Measurements from ENCODE around the gene CALML5. TPM values are rescaled to one million over a fixed set of nuclear protein-coding genes. Genes with fewer than 3 reads are reported as not detected.

The CALML5 gene
- total RNA-seq, 1 donor from 2014 or later = not detected

DNA sequence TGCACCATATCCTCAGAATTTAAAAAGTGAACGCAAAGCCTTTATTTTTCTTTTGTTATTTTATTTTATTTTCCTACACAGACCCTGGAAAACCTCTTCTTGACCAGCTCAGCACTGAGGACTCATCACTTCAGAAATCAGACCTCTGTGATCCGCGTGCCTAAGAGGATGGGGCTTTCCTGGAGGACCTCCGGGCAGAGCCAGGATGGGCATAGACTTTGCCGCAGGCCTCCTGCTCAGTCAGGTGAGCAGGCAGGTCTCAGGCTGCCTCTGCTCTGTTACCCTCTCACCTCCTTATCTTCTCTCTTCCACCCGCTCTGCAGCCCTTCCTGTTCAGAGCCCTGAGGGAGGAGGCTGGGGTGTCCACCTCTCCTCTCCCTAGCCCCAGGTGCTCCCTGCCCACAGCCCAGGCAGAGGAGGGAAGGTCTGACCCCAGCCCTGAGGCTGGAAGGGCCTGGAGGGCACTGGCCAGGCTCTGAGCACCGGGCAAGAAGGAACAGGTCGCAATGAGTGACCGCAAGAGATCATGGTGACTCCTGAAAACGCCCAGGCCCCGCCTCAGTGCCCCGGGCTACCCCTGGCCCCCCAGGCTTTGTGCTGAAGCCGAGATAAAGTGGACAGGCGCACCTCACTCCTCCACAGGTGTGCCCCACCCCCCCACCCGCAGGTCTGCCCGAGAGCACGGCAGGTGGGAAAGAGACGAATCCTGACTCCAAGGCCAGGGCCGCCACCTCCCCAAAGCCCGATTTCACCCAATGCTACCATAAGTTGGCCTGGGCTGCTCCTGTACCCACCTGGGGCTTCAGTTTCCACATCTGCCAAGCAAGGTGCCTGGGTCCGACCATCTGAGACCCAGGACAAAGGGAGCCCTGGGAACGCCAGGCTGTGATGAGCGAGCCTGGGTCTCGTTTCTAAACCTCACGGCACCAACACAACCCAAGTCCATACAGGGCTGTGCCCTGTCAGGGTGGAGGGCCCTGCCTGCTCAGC, 2.8 kb downstream of the CALML5 start:
- H3K9me3 Mint-ChIP-seq = peaks cover 9% of the 10 kb centered on the region
- intact Hi-C loops (cut with micrococcal nuclease) = no loop called here
- no peaks in the 10 kb centered on the region for H3K4me1 Mint-ChIP-seq
- DNase-seq = no peak
- peaks cover 6% of the 10 kb centered on the region for H3K27me3 Mint-ChIP-seq
- no peak overlapping the region for H3K4me3 Mint-ChIP-seq
- no peaks in the 10 kb centered on the region for H3K36me3 Mint-ChIP-seq (ENCODE audit: low read depth)
- no peak overlapping the region for H3K27ac Mint-ChIP-seq

- Mint-ChIP-seq H3K36me3 (ENCODE audit: low read depth) (no peaks in the 10 kb centered on the region), H3K9me3 (peaks cover 9% of the 10 kb centered on the region), H3K27me3 (no peaks in the 10 kb centered on the region), H3K4me1 (peaks cover 2% of the 10 kb centered on the region), H3K4me3 (no peak overlapping the region), H3K27ac (no peak overlapping the region)
- intact Hi-C loops (cut with micrococcal nuclease) = no loop called here
- DNase-seq = no peak
Observed at GRCh38 chr10:5494611-5495010, 4.8 kb downstream of the CALML5 start.

DNA sequence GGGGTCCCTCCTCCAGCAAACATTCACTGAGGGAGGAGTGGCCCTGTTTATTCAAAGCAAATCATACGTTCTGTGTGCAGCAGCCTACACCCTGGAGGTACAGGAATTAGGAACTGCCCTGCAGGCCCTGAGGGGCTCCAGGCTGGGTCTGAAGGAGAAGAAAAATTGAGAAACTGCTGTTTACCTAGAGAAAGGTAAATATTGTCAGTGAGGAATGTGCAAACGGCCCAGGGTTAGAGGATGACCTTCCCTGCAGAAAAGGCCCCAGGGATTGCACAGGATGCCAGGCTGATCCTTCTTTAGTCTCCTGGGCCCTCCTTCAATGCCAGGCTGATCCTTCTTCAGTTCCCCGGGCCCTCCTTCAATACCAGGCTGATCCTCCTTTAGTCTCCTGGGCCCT, 5.7 kb downstream of the CALML5 start:
- intact Hi-C loops (cut with micrococcal nuclease) = no loop called here
- H3K4me1 Mint-ChIP-seq = peaks cover 2% of the 10 kb centered on the region
- no peak overlapping the region for H3K27ac Mint-ChIP-seq
- H3K9me3 Mint-ChIP-seq = peaks cover 9% of the 10 kb centered on the region
- no peaks in the 10 kb centered on the region for H3K27me3 Mint-ChIP-seq
- no peaks in the 10 kb centered on the region for H3K36me3 Mint-ChIP-seq (ENCODE audit: low read depth)
- no peak overlapping the region for H3K4me3 Mint-ChIP-seq
- DNase-seq = no peak

GRCh38 chr10:5492929-5493576, 6.3 kb downstream of the CALML5 start:
- H3K27me3 Mint-ChIP-seq = no peaks in the 10 kb centered on the region
- peaks cover 2% of the 10 kb centered on the region for H3K4me1 Mint-ChIP-seq
- peaks cover 9% of the 10 kb centered on the region for H3K9me3 Mint-ChIP-seq
- no peaks in the 10 kb centered on the region for H3K36me3 Mint-ChIP-seq (ENCODE audit: low read depth)
- DNase-seq = no peak
- intact Hi-C loops (cut with micrococcal nuclease) = no loop called here
- no peak overlapping the region for H3K4me3 Mint-ChIP-seq
- no peak overlapping the region for H3K27ac Mint-ChIP-seq

- Mint-ChIP-seq H3K9me3 (peaks cover 9% of the 10 kb centered on the region), H3K27ac (no peak overlapping the region)
Observed at GRCh38 chr10:5492322-5492855, 7.0 kb downstream of the CALML5 start.

GRCh38 chr10:5491477-5491876, 7.9 kb downstream of the CALML5 start:
- Mint-ChIP-seq H3K27me3 (peaks cover 3% of the 10 kb centered on the region), H3K4me1 (peaks cover 5% of the 10 kb centered on the region), H3K27ac (no peak overlapping the region), H3K9me3 (peaks cover 9% of the 10 kb centered on the region), H3K4me3 (no peak overlapping the region), H3K36me3 (ENCODE audit: low read depth) (no peaks in the 10 kb centered on the region)
- no peak for DNase-seq
- intact Hi-C loops (cut with micrococcal nuclease) = no loop called here

More at GRCh38 chr10:5492322-5492855, 7.0 kb downstream of the CALML5 start:
- Mint-ChIP-seq H3K4me1 (peaks cover 3% of the 10 kb centered on the region), H3K27me3 (no peaks in the 10 kb centered on the region), H3K4me3 (no peak overlapping the region), H3K36me3 (ENCODE audit: low read depth) (no peaks in the 10 kb centered on the region)
- no peak for DNase-seq
- intact Hi-C loops (cut with micrococcal nuclease) = no loop called here

DNA sequence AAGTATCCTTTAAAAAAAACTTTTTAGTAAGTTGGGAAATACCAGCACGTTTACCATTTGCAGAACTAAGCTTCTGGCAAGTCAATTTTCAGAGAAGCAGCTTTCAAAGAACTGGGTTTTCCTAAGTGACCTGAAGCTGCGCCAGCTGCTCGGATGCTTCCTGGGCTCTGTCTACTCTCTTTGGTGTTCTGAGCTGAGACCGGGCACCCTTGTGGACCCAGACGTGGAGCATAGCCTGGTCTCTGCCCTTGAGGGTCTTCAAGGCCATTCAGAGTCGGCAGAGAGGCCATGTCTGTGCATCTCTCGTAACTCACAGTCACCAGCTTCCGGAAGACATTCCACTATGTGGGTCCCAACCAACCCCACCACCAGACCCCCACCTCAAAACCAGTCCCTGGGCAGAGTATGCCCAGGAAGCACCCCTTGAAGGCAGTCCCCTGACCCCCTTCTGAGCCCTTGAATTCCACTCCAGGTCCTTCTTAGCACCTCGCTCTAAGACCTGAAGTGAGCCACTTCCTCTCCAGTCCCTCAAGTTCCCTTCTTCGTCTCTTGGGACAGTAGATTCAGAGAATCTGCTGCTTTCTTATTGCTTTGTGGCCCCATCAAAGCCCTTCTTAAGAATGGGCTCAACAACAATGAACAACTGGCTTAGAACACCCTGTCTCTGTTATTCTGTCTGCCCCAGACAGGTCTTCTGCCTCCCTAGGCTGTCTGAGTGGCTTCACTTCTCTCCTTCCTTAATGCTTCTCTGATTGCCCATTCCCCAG, 8.5 kb downstream of the CALML5 start:
- H3K27ac Mint-ChIP-seq = no peak overlapping the region
- H3K4me1 Mint-ChIP-seq = peaks cover 5% of the 10 kb centered on the region
- H3K9me3 Mint-ChIP-seq = peaks cover 9% of the 10 kb centered on the region
- intact Hi-C loops (cut with micrococcal nuclease) = no loop called here
- no peak overlapping the region for H3K4me3 Mint-ChIP-seq
- no peak for DNase-seq
- peaks cover 3% of the 10 kb centered on the region for H3K27me3 Mint-ChIP-seq
- H3K36me3 Mint-ChIP-seq (ENCODE audit: low read depth) = no peaks in the 10 kb centered on the region

- Mint-ChIP-seq H3K27ac (no peak overlapping the region), H3K4me1 (peaks cover 5% of the 10 kb centered on the region), H3K36me3 (ENCODE audit: low read depth) (no peaks in the 10 kb centered on the region), H3K9me3 (peaks cover 9% of the 10 kb centered on the region), H3K27me3 (peaks cover 3% of the 10 kb centered on the region), H3K4me3 (no peak overlapping the region)
- intact Hi-C loops (cut with micrococcal nuclease) = no loop called here
- no peak for DNase-seq
Observed at GRCh38 chr10:5490032-5490431, 9.3 kb downstream of the CALML5 start.

DNA sequence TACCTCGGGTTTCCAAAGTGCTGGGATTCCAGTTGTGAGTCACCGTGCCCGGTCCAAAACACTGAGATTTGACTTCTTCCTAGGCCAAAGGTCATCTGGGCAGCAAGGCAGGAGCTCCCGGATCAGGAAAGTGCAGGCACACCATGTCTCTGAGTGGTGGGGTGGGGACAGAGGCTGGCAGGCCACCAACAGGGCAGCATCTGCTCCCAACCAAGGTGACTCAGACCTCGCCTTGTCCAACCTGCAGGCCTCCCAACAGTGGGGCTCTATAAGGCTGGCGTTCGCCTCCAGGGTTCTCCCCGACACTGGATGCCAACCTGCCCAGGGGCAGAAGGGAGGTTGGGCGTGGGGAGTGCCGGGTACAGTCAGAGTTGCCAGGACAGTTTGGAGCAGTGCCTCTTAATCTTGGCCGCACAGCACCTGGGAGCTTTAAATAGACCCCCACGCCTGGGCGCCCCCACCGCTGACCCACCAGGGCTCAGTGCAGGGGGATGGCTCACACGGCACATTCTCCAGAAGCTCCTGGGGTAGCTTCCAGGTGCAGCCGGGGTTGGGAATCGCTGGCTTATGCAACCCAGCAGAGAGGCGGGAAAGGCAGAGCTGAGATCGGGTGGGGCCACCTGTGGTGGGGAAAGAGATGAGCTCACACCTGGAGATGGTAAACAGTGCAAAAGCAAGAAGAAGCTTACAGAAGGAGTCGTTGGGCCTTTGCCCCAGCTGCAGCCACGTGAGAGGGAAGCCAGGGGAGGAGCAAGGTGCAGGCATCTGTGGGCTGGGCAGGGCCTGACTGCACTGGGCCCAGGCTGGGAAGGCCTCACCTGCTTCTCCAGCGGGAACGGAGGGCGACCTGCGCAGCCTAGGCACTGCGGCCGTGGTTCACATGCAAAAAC, 10.9 kb downstream of the CALML5 start:
- peaks cover 5% of the 10 kb centered on the region for H3K4me1 Mint-ChIP-seq
- no peak overlapping the region for H3K27ac Mint-ChIP-seq
- peaks cover 3% of the 10 kb centered on the region for H3K27me3 Mint-ChIP-seq
- intact Hi-C loops (cut with micrococcal nuclease) = no loop called here
- H3K9me3 Mint-ChIP-seq = peaks cover 9% of the 10 kb centered on the region
- H3K36me3 Mint-ChIP-seq (ENCODE audit: low read depth) = no peaks in the 10 kb centered on the region
- H3K4me3 Mint-ChIP-seq = no peak overlapping the region
- no peak for DNase-seq

DNA sequence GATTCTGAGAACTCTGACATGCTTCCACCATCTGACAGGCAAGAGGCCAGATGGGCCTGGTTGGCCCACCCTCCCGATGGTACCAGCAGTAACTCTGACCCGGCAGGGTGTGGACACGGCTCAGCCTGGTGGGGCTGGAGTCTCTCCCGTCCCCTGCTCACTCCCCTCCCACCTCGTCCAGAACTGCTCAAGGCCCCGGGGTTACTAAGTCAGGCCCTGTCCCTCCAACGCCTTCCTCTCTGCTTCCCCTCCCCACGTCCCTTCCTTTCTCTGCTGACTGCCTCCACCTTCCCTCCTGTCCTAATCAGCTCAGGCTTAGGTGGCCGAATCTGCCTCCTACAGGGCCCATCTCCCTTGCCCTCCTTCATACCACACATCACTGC, 12.5 kb downstream of the CALML5 start:
- intact Hi-C loops (cut with micrococcal nuclease) = no loop called here
- DNase-seq = no peak
- H3K9me3 Mint-ChIP-seq = no peaks in the 10 kb centered on the region
- no peak overlapping the region for H3K4me3 Mint-ChIP-seq
- no peak overlapping the region for H3K27ac Mint-ChIP-seq
- peaks cover 3% of the 10 kb centered on the region for H3K27me3 Mint-ChIP-seq
- H3K4me1 Mint-ChIP-seq = peaks cover 5% of the 10 kb centered on the region
- no peaks in the 10 kb centered on the region for H3K36me3 Mint-ChIP-seq (ENCODE audit: low read depth)

DNA sequence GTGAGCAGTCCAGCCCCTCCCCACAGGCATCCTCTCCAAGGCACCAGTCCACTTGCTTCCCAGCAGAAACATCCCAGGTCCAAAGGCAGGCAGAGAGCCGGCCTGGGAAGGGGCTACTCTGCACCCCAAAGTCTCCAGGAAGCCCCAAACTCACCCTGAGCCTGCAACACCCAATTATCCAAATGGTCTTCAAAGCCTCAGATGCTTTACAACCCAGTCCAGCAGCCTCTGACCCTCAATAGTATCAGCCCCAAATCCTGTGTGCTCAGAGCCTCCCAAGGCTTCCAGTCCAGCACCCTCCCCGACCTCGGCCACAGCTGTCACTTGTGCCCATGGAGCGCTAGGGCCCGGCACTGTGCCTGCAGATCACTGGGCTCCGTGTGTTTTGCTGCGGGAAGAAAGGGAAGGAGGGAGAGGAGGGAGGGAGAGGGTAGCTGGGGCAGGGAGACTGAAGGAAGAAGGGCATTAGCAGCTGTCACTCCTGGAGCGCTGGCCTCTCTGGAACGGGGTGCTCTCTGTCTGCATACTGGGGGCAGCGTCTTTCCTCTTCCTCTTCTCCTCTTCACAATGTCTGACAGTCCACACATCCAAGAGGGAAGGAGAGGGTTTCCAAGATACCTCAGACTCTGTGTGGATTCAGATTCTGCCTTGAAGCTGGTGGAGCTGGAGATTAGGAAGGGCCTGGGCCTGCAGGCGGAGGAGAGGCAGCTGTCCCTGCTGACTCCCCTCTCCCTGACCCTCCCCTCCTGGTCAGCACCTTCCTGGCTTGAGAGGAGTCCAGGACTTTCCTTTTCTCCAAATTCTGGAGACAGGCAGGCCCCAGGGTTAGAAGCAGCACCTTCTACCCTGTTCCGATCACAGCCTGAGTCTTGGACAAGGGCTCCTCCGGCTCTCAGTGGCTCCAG, 13.2 kb downstream of the CALML5 start:
- Mint-ChIP-seq H3K4me3 (no peak overlapping the region), H3K4me1 (peaks cover 5% of the 10 kb centered on the region), H3K27ac (no peak overlapping the region), H3K9me3 (no peaks in the 10 kb centered on the region), H3K36me3 (ENCODE audit: low read depth) (no peaks in the 10 kb centered on the region), H3K27me3 (peaks cover 3% of the 10 kb centered on the region)
- intact Hi-C loops (cut with micrococcal nuclease) = no loop called here
- no peak for DNase-seq

- H3K27me3 Mint-ChIP-seq = peaks cover 3% of the 10 kb centered on the region
- intact Hi-C loops (cut with micrococcal nuclease) = no loop called here
- peaks cover 3% of the 10 kb centered on the region for H3K4me1 Mint-ChIP-seq
- H3K4me3 Mint-ChIP-seq = no peak overlapping the region
- no peaks in the 10 kb centered on the region for H3K9me3 Mint-ChIP-seq
- DNase-seq = no peak
- no peak overlapping the region for H3K27ac Mint-ChIP-seq
- H3K36me3 Mint-ChIP-seq (ENCODE audit: low read depth) = no peaks in the 10 kb centered on the region
Observed at GRCh38 chr10:5485290-5485689, 14.1 kb downstream of the CALML5 start.
